Hepatocyte (in vitro differentiated cells): ENCODE results near the gene TTC38.

ENCODE experiments used
- EZH2 ChIP-seq: fragments of 200-600 bp; sonication (generic); IDR thresholded peaks from 2 replicates; pipeline ENCODE4 v1.6.1; 2016; ENCODE audit warnings: antibody characterized with exemption, mild to moderate bottlenecking, borderline replicate concordance
- TF ChIP-seq, protein P1 (sequence below): fragments of 200-600 bp; sonication (generic); IDR thresholded peaks from 2 replicates; pipeline ENCODE4 v1.5.1; 2016; ENCODE audit warnings: antibody characterized with exemption, mild to moderate bottlenecking; ENCODE audit not compliant: poor library complexity

DNA sequence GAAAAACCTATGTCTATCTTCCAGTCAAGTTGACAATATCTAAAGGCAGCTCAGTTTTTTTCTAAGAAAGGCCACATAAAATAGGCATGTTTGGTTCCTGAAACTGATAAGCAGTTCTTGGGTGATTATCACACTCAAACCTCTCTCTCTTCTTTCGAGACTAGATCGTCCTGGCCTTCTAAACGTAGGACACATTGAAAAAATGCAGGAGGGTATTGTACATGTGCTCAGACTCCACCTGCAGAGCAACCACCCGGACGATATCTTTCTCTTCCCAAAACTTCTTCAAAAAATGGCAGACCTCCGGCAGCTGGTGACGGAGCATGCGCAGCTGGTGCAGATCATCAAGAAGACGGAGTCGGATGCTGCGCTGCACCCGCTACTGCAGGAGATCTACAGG is 32.8 kb upstream of the TTC38 start:
- TF ChIP-seq, protein P1, sequence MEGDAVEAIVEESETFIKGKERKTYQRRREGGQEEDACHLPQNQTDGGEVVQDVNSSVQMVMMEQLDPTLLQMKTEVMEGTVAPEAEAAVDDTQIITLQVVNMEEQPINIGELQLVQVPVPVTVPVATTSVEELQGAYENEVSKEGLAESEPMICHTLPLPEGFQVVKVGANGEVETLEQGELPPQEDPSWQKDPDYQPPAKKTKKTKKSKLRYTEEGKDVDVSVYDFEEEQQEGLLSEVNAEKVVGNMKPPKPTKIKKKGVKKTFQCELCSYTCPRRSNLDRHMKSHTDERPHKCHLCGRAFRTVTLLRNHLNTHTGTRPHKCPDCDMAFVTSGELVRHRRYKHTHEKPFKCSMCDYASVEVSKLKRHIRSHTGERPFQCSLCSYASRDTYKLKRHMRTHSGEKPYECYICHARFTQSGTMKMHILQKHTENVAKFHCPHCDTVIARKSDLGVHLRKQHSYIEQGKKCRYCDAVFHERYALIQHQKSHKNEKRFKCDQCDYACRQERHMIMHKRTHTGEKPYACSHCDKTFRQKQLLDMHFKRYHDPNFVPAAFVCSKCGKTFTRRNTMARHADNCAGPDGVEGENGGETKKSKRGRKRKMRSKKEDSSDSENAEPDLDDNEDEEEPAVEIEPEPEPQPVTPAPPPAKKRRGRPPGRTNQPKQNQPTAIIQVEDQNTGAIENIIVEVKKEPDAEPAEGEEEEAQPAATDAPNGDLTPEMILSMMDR: no peak
- no peak for TF ChIP-seq EZH2
